HCT116 (cell line): ENCODE measurements around the gene ZYX. TPM values are rescaled to one million over a fixed set of nuclear protein-coding genes. Genes with fewer than 3 reads are reported as not detected.

ENCODE experiments used
- ATAC-seq: fragments of 200-7000 bp; cut with Tn5 transposase; 2 replicates; pipeline ENCODE4 v1.9.1; 2020; ENCODE audit warnings: mild to moderate bottlenecking, moderate library complexity
- BruUV-seq: library from RNA; stranded (reverse); fragments of 400-500 nt; replicated peaks from 2 replicates; lab custom pipeline; 2021; lab: Mats Ljungman, UMichigan
- CTCF ChIA-PET: fragments of 300-600 bp; sonication (Branson Sonifier 250); formaldehyde crosslinking; loops from one replicate; lab custom pipeline; 2021; ENCODE audit warnings: antibody characterized with exemption; lab: Charles Lee
- POLR2A ChIA-PET: fragments of 300-600, 350-600 bp; sonication (Branson Sonifier 250); formaldehyde crosslinking; loops from one replicate; lab custom pipeline; 2021; ENCODE audit warnings: antibody characterized with exemption; lab: Charles Lee
- RAD21 ChIA-PET, 2 experiments: fragments of 300-600 bp; sonication (Branson Sonifier 250); formaldehyde crosslinking; loops; one replicate each; lab custom pipeline; 2023; ENCODE audit warnings: low total read pairs in 2 of 2; ENCODE audit not compliant: uncharacterized antibody in 2 of 2, unreplicated experiment in 2 of 2, low non-redundant PET in 1 of 2; lab: Charles Lee
- DNase-seq: peaks from one replicate; pipeline ENCODE4 v3.0.0-alpha.2; 2010; ENCODE audit warnings: low read depth, low spot score
- H2AFZ ChIP-seq: fragments of 200-600 bp; shearing (Covaris generic), sonication (generic); 2 replicates; pipeline ENCODE4 v1.6.1; 2017; ENCODE audit warnings: low read depth, mixed run types, mixed read lengths, antibody characterized with exemption, low read length; ENCODE audit not compliant: poor library complexity, severe bottlenecking
- H3K27ac ChIP-seq: 2 replicates; pipeline ENCODE4 v1.5.1; 2012; ENCODE audit warnings: low read depth, low read length
- H3K27me3 ChIP-seq: fragments of 200-600 bp; sonication (generic); 2 replicates; pipeline ENCODE4 v1.6.1; 2016; ENCODE audit warnings: mixed run types, low read length, mixed read lengths; ENCODE audit not compliant: insufficient read depth
- H3K36me3 ChIP-seq, 2 experiments: fragments of 200-500 bp in 1 of 2; fragments of 200-600 bp in 1 of 2; sonication (Bioruptor generic) in 1 of 2; sonication (generic) in 1 of 2; 2 replicates each; pipeline versions ENCODE4 v1.5.1 to v1.6.1; 2014 to 2016; ENCODE audit warnings: low read length in 2 of 2, inconsistent platforms in 1 of 2, mixed read lengths in 1 of 2, mixed run types in 1 of 2; ENCODE audit not compliant: insufficient read depth in 2 of 2, control insufficient read depth in 1 of 2
- H3K4me1 ChIP-seq, 2 experiments: fragments of 200-600 bp in 1 of 2; sonication (generic) in 1 of 2; 2 replicates each; pipeline versions ENCODE4 v1.5.1 to v1.6.1; 2012 to 2017; ENCODE audit warnings: low read length in 2 of 2, inconsistent platforms in 1 of 2, mild to moderate bottlenecking in 1 of 2, mixed read lengths in 1 of 2, mixed run types in 1 of 2, moderate library complexity in 1 of 2; ENCODE audit not compliant: insufficient read depth in 2 of 2, control insufficient read depth in 1 of 2
- H3K4me2 ChIP-seq: fragments of 200-600 bp; sonication (generic); 2 replicates; pipeline ENCODE4 v1.6.1; 2017; ENCODE audit warnings: mixed run types, low read length, mixed read lengths
- H3K4me3 ChIP-seq, 2 experiments: fragments of 200-600 bp in 1 of 2; sonication (generic) in 1 of 2; replicated peaks in 1 of 2; 2 replicates each; pipeline ENCODE4 v1.5.1; 2011 to 2016; ENCODE audit warnings: low read length in 2 of 2, control low read depth in 1 of 2, low read depth in 1 of 2, mild to moderate bottlenecking in 1 of 2, mixed read lengths in 1 of 2, mixed run types in 1 of 2
- H3K79me2 ChIP-seq: fragments of 200-600 bp; sonication (generic); 2 replicates; pipeline ENCODE4 v1.6.1; 2017; ENCODE audit warnings: mild to moderate bottlenecking, mixed run types, low read length, moderate library complexity, mixed read lengths; ENCODE audit not compliant: insufficient read depth
- H3K9ac ChIP-seq: fragments of 200-600 bp; sonication (generic); 2 replicates; pipeline ENCODE4 v1.6.1; 2016; ENCODE audit warnings: low read length, mixed read lengths
- H3K9me2 ChIP-seq: fragments of 200-600 bp; sonication (generic), shearing (Covaris generic); 2 replicates; pipeline ENCODE4 v1.6.1; 2017; ENCODE audit warnings: mixed run types, mild to moderate bottlenecking, moderate library complexity; ENCODE audit not compliant: insufficient read depth
- H3K9me3 ChIP-seq, 2 experiments: fragments of 200-500 bp in 1 of 2; fragments of 200-600 bp in 1 of 2; sonication (Bioruptor generic) in 1 of 2; sonication (generic) in 1 of 2; 2 replicates each; pipeline ENCODE4 v1.6.1; 2014 to 2017; ENCODE audit warnings: low read length in 2 of 2, mixed read lengths in 2 of 2, inconsistent platforms in 1 of 2, low read depth in 1 of 2, mild to moderate bottlenecking in 1 of 2, mixed run types in 1 of 2, moderate library complexity in 1 of 2; ENCODE audit not compliant: control insufficient read depth in 1 of 2, insufficient read depth in 1 of 2
- H4K20me1 ChIP-seq: fragments of 200-600 bp; sonication (generic), shearing (Covaris generic); 2 replicates; pipeline ENCODE4 v1.6.1; 2017; ENCODE audit warnings: mixed run types, mild to moderate bottlenecking, moderate library complexity; ENCODE audit not compliant: insufficient read depth
- EGR1 ChIP-seq: IDR thresholded peaks from 2 replicates; pipeline ENCODE4 v1.6.1; 2012; ENCODE audit warnings: low read depth
- JUND ChIP-seq: IDR thresholded peaks from 2 replicates; pipeline ENCODE4 v1.6.1; 2012
- POLR2A ChIP-seq: IDR thresholded peaks from 2 replicates; pipeline ENCODE4 v1.7.0; 2011; ENCODE audit warnings: borderline replicate concordance; ENCODE audit not compliant: insufficient read depth, insufficient read length; ENCODE audit errors: extremely low read depth
- RAD21 ChIP-seq: IDR thresholded peaks from 2 replicates; pipeline ENCODE4 v1.6.1; 2012; ENCODE audit warnings: low read depth, mild to moderate bottlenecking
- SIN3A ChIP-seq: IDR thresholded peaks from 2 replicates; pipeline ENCODE4 v1.6.1; 2012; ENCODE audit warnings: low read depth
- SP1 ChIP-seq: IDR thresholded peaks from 2 replicates; pipeline ENCODE4 v1.6.1; 2012; ENCODE audit warnings: low read depth
- TCF7L2 ChIP-seq: IDR thresholded peaks from 2 replicates; pipeline ENCODE4 v1.7.0; 2011; ENCODE audit warnings: borderline replicate concordance, inconsistent platforms; ENCODE audit not compliant: insufficient read depth, insufficient read length; ENCODE audit errors: extremely low read depth
- ZFX ChIP-seq: fragments of 450-650 bp; IDR thresholded peaks from 2 replicates; pipeline ENCODE4 v1.6.1; 2017
- intact Hi-C: fragments of 100-400 bp; cut with micrococcal nuclease; formaldehyde crosslinking; loops from 2 replicates; pipeline ENCODE4 v1.10.0; 2022
- total RNA-seq: library from RNA; stranded (reverse); gene quantifications from one replicate; pipeline ENCODE4 v1.2.1, GENCODE V29; 2021; ENCODE audit not compliant: unreplicated experiment
- TF ChIP-seq, protein P1 (sequence below), 3 experiments: fragments of 200-600 bp in 1 of 3; sonication (generic) in 1 of 3; IDR thresholded peaks in 2 of 3; conservative IDR thresholded peaks in 1 of 3; 2 replicates each; pipeline ENCODE4 v1.5.1; 2012 to 2017; ENCODE audit warnings: low read depth in 2 of 3, low read length in 2 of 3, antibody characterized with exemption in 1 of 3, borderline replicate concordance in 1 of 3, control low read depth in 1 of 3, mild to moderate bottlenecking in 1 of 3, mixed read lengths in 1 of 3, mixed run types in 1 of 3, moderate library complexity in 1 of 3; ENCODE audit not compliant: insufficient read depth in 1 of 3
- TF ChIP-seq, protein P2 (sequence below): IDR thresholded peaks from 2 replicates; pipeline ENCODE4 v1.6.1; 2012; ENCODE audit warnings: low read depth

Gene ZYX
- total RNA-seq, 1 experiment from 2014 or later: 144 TPM

DNA sequence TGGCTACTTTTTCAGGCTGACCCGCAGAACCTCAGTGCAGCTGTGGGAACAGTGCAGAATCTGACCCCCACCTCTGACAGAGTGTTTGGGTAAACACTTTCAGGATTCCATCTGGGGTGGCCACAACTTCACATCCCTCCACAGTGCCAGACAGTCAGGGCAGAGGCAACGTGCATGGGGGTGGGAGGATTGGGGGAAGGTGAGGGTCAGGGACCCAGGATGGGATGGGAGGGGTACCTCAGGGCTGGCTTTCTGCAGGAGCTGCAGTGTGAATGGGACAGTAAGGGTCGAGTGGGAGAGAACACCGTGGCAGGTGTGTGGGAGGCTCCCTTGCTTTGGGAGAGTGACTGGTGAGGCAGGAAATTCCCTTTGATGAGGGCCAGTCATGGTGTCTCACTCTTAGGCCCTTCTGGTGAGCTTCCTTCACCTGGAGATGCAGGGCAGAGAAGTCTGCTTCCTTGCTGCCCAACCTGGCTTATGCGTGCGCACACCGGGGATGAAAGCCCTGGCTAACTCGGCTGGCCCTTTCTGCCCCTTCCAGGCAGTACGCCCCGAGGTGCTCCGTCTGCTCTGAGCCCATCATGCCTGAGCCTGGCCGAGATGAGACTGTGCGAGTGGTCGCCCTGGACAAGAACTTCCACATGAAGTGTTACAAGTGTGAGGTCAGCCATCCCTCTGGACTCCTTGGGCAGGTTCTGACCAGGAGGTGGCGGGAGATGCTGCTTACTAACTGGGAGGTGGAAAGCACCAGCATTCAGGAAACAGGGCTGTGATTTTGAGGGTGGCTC, 8.4 kb downstream of the ZYX start:
- no peak overlapping the region for H3K4me2 ChIP-seq
- no peaks in the 10 kb centered on the region for H3K9me2 ChIP-seq
- H3K27ac ChIP-seq: no peak overlapping the region
- RAD21 ChIA-PET: no interaction called here
- no peak overlapping the region for H2AFZ ChIP-seq
- POLR2A ChIA-PET: no interaction called here
- no peak overlapping the region for H3K4me3 ChIP-seq
- H3K27me3 ChIP-seq: no peaks in the 10 kb centered on the region
- intact Hi-C loops: no loop called here
- H3K36me3 ChIP-seq: peaks cover 11 to 39% of the 10 kb centered on the region in 2 experiments; a peak in 3 of 4 replicates
- H3K79me2 ChIP-seq: peaks cover 38% of the 10 kb centered on the region
- CTCF ChIA-PET: interaction anchor here (2.1 kb wide), 1 partner anchor 9 kb away, joined by 7 read pairs; no protein-coding TSS in a partner anchor
- no peaks in the 10 kb centered on the region for H3K9me3 ChIP-seq
- no TSS peak for BruUV-seq
- H3K4me1 ChIP-seq: no peaks in the 10 kb centered on the region
- DNase-seq: no peak
- H3K9ac ChIP-seq: no peak overlapping the region
- TF ChIP-seq, protein P1, sequence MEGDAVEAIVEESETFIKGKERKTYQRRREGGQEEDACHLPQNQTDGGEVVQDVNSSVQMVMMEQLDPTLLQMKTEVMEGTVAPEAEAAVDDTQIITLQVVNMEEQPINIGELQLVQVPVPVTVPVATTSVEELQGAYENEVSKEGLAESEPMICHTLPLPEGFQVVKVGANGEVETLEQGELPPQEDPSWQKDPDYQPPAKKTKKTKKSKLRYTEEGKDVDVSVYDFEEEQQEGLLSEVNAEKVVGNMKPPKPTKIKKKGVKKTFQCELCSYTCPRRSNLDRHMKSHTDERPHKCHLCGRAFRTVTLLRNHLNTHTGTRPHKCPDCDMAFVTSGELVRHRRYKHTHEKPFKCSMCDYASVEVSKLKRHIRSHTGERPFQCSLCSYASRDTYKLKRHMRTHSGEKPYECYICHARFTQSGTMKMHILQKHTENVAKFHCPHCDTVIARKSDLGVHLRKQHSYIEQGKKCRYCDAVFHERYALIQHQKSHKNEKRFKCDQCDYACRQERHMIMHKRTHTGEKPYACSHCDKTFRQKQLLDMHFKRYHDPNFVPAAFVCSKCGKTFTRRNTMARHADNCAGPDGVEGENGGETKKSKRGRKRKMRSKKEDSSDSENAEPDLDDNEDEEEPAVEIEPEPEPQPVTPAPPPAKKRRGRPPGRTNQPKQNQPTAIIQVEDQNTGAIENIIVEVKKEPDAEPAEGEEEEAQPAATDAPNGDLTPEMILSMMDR (IDR thresholded peaks at IDR 0.05 in 2 of 3, conservative IDR thresholded peaks at IDR 0.05 in 1 of 3; ENCODE audit: borderline replicate concordance in 1 of 3, insufficient read depth in 1 of 3, low read depth in 2 of 3, low read length in 2 of 3): 0 out of 6 replicates have a peak, but pooled peaks of 1 of the 3 experiments have one; percentile 11
- TF ChIP-seq SP1: no peak
- no peak for ATAC-seq
- no peaks in the 10 kb centered on the region for H4K20me1 ChIP-seq

DNA sequence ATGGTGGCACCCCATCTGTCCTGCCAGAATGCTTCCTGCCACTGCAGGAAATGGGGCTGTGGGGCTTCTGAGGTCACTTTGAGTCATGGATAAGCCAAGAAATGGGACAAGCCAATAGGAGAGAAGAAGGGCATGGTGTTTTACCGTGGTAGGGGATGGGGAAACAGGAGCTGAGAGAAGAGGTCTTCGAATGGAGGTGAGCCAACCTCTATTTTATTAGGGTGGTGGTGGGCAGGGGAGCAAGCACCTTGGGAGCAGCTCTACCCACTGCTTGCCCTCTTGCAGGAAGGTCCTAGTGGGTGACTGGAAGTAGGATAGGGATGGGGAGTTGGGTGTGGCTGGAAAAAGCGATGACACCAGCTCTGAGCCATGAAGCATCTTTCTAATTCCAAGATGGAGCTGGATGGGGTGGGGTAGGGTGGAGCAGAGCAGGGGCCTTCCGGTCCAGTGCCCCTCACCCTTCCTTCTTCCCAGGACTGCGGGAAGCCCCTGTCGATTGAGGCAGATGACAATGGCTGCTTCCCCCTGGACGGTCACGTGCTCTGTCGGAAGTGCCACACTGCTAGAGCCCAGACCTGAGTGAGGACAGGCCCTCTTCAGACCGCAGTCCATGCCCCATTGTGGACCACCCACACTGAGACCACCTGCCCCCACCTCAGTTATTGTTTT, 9.1 kb downstream of the ZYX start:
- H2AFZ ChIP-seq: no peak overlapping the region
- peaks cover 11 to 39% of the 10 kb centered on the region in 2 experiments; a peak in 3 of 4 replicates for H3K36me3 ChIP-seq
- H3K79me2 ChIP-seq: peaks cover 30% of the 10 kb centered on the region; the same call in 1 of the 2 replicates
- H3K27ac ChIP-seq: no peak overlapping the region
- ATAC-seq (no peak), DNase-seq (no peak)
- H3K4me3 ChIP-seq: no peak overlapping the region
- intact Hi-C loops: no loop called here
- ChIA-PET CTCF (interaction anchor here (2.1 kb wide), 1 partner anchor 10 kb away, joined by 7 read pairs; no protein-coding TSS in a partner anchor), POLR2A (no interaction called here), RAD21 (no interaction called here)
- no peak overlapping the region for H3K4me2 ChIP-seq
- H3K27me3 ChIP-seq: no peaks in the 10 kb centered on the region
- TSS peak; percentile 29 for BruUV-seq
- H3K9ac ChIP-seq: no peak overlapping the region
- no peaks in the 10 kb centered on the region for H3K9me3 ChIP-seq
- H3K4me1 ChIP-seq: no peaks in the 10 kb centered on the region
- H4K20me1 ChIP-seq: no peaks in the 10 kb centered on the region
- no peaks in the 10 kb centered on the region for H3K9me2 ChIP-seq
- TF ChIP-seq RAD21: no peak
- no peak for TF ChIP-seq EGR1
- TF ChIP-seq, protein P2, sequence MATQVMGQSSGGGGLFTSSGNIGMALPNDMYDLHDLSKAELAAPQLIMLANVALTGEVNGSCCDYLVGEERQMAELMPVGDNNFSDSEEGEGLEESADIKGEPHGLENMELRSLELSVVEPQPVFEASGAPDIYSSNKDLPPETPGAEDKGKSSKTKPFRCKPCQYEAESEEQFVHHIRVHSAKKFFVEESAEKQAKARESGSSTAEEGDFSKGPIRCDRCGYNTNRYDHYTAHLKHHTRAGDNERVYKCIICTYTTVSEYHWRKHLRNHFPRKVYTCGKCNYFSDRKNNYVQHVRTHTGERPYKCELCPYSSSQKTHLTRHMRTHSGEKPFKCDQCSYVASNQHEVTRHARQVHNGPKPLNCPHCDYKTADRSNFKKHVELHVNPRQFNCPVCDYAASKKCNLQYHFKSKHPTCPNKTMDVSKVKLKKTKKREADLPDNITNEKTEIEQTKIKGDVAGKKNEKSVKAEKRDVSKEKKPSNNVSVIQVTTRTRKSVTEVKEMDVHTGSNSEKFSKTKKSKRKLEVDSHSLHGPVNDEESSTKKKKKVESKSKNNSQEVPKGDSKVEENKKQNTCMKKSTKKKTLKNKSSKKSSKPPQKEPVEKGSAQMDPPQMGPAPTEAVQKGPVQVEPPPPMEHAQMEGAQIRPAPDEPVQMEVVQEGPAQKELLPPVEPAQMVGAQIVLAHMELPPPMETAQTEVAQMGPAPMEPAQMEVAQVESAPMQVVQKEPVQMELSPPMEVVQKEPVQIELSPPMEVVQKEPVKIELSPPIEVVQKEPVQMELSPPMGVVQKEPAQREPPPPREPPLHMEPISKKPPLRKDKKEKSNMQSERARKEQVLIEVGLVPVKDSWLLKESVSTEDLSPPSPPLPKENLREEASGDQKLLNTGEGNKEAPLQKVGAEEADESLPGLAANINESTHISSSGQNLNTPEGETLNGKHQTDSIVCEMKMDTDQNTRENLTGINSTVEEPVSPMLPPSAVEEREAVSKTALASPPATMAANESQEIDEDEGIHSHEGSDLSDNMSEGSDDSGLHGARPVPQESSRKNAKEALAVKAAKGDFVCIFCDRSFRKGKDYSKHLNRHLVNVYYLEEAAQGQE: no peak
- TF ChIP-seq POLR2A: no peak
- TF ChIP-seq JUND: no peak
- TF ChIP-seq ZFX: no peak
- no peak for TF ChIP-seq TCF7L2
- TF ChIP-seq SIN3A: no peak
